C1 segment of cervical spinal cord (tissue), 14 donors: ENCODE data around the gene MIEF1.
"Not testable (repeated sequence)": the region's sequence is repeated elsewhere in the genome, so short reads cannot be mapped to it uniquely, and the experiment has no call there.

Experiments used
- DNase-seq, 14 donors: peaks; one replicate each; lab custom pipeline; 2025; lab: John Stamatoyannopoulos, UW

The MIEF1 gene

DNA sequence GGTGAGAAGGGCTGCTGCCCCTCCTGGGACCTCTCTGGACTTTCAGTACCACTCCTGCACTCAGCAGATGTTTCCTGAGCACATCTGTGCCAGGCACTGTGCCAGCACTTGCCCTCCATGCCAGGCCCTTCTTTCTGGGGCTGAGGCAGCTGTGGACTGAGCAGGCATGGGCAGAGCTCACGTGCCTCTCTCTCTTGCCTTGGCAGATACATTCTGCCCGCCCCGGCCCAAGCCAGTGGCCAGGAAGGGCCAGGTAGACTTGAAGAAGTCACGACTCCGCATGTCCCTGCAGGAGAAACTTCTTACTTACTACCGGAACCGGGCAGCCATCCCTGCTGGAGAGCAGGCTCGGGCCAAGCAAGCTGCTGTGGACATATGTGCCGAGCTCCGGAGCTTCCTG is 9.9 kb downstream of the MIEF1 start:
- DNase-seq = no peak

DNA sequence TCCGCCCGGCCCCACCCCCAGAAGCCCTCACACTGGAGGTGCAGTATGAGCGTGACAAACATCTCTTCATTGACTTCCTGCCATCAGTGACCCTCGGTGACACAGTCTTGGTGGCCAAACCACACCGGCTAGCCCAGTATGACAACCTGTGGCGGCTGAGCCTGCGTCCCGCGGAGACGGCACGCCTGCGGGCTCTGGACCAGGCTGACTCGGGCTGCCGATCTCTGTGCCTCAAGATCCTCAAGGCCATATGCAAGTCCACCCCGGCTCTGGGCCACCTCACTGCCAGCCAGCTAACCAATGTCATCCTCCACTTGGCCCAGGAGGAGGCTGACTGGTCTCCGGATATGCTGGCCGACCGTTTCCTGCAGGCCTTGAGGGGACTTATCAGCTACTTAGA is 11.7 kb downstream of the MIEF1 start:
- no peak for DNase-seq

DNA sequence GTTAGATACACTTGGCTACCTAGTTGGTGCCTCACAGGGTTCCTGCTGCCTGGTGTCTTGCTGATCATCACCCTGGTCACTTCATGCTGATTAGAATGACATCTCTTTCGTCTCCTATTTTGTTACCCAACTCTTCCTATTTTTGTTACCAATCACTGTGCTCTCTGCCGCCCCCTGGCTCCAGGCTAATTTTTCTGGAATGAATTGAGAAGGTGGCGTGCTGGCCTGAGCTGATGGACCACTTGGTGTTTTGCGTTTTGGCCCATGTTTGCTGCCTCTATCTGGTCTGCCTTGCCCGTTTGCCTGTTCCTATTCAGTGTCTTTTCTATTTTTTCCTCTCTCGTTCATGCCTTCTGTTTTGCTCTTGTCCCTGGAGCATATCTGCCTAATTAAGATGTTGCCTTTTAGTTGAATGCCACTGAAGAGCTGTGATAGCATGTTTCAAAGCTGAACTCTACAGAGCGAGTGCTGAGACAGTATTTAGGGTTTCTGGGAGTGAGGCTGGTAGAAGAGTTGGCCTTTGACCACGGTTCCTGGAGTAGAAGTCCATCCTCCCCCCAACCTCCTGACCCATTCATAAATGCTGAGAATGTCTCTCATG is 12.4 kb downstream of the MIEF1 start:
- DNase-seq = peak in 8 of 14 donors; percentile 31 to 52 (median 38)

DNA sequence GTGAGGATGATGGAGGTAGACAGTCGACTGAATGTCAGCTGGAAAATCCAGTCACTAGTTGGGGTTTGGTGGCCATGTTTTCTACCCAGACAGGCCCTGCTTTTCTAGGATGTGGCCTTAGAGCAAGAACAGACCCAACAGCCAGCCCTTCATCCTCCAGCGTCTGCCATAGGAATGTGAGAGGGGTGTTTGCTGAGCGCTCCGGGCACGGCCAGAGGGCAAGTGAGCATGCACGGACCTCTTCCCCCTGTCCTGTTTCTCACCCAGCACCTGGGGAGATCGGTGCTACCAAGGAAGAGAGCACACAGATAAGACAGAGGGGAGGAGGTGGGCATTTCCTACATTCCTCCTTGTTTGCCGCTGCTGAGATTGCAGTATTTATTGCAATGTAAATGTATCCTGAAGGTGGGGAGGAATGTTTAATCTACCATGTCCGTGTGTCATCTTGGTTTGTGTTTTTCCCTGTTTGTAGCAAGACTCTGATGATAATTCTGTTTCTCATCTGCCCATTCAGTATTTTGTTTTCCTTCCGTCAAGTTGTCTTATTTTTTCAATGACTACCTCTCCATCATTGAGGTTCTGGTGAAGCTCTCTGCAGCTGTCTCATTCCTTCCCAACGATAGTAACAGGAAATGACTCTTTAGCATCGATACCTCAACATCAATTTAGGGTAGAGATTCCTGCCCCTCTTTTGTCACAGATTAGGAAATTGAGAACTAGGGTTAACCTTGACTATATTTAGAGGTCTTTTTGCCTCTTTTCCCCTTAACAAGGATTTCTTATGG is 13.4 kb downstream of the MIEF1 start:
- DNase-seq = no peak

DNA sequence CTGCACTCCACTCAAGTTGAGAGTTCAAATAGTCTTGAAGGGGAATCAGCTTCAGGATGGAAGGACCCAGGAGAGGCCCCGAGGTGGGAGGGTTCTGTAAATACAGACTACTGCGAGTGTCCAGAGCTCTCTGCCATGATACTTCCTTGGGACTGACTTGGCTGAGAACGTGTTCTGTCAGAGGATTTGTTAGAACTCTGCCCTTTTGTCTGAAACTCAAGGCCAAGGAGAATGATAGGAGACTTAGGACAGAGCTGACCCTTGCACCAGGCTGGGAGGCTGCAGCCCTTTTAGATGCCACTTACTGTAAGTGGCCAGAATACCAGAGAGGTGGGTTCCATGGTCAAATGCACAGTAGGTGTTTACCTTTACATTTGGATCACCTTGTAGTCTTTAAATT is 15.4 kb downstream of the MIEF1 start:
- DNase-seq = no peak

DNA sequence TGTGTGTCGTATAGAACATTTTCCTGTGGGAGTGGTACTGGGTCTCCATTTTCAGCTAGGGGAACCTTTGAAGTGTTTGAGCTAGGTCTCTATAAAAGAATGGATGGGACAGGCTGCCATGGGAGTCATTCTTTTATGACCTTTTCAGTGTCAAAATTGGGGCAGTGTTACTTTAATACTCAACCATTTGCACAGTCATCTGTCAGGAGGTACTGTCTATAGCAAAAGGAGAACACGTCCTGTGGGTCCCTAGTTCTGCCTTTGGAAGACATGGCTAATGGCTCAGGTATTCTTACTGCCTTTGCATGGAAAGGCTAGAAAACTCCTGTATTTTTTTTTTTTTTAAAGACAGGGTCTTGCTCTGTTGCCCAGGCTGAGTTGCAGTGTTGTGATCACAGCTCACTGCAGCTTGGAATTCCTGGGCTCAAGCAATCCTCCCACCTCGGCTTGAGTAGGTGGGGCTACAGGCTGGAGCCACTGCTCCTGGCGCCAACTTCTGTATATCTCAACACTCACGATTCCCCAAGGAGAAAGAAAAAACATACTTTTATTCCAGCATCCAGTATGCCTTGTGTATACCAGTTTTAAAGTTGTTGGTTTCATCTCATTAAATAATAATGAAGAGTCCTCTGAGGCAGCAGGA is 16.2 kb downstream of the MIEF1 start:
- DNase-seq = no peak

DNA sequence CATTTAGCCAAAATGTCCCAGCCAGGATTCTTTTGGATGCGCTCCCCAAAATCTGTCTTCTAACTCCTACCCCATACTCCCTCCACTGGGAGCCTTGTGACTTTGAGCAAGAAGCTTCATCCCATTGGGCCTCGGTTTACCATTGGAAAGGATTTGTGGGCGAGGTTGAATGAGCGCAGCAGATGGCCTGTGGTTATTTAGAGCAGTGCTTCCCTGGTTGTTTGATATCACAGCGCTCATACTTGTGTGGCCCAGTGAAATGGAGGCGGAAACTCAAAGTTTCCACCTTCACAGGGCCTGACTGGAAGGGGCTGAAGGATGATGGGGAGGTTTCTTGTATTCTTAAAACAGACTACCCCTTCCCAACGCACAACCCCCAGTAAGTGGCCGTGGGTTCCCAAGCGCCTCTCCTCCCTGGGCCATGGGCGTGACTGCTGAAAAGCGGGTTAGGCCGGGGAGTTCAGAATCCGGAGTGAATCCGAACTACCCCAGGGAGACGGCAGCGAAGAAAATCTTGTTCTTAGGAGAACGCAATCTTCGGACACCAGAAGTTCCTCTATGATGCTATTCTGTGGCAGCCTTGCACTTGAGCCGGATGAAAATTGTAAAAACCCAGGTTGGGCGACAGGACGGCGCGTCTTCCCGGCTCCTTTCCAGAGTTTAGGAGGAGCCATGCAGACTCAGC is 17.0 kb downstream of the MIEF1 start:
- no peak for DNase-seq

DNA sequence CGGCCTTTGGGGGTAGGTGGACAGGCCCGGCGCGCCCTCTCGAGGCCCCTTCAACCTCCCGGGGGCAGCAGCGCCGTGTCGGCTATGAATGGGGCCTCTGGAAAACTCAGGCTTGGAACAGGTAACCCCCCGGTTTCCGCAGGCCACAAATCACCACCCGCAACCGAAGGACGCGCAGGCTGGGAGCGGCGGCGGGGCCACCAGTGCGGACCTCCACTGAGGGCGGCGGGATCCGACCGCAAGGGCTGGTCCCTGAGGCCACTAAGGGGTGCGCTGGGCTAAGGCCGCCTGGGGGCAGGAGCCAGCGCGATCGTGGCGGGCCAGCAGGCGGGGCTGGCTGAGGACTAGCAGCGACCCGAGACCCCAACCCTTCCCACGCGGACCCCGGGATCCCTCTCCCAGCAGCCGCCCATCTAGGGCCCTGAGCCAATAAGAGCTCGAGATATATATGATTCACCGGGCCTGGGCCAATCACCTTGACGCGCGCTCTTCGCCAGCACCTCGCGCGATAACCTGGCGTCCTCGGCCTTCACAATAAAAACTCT is 17.7 kb downstream of the MIEF1 start:
- peak in 9 of 14 donors; percentile 68 to 97 (median 81) for DNase-seq

DNA sequence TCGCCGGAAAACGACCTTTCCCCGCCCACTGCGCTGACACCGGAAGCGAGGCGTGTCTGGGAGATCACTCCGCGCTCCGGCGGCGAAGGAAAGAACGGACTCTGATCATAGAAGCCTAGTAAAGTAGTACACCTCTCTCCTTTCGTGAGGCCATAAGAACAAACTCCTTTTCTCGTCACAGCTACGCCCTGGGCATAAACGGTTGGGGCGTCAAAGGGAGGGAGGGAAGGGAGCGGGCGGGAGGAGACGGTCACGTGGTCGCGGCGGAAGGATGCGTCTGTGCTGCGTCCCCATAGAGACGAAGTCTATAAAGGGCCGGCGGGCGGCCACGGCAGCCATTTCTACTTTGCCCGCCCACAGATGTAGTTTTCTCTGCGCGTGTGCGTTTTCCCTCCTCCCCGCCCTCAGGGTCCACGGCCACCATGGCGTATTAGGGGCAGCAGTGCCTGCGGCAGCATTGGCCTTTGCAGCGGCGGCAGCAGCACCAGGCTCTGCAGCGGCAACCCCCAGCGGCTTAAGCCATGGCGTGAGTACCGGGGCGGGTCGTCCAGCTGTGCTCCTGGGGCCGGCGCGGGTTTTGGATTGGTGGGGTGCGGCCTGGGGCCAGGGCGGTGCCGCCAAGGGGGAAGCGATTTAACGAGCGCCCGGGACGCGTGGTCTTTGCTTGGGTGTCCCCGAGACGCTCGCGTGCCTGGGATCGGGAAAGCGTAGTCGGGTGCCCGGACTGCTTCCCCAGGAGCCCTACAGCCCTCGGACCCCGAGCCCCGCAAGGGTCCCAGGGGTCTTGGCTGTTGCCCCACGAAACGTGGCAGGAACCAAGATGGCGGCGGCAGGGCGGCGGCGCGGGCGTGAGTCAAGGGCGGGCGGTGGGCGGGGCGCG is 18.4 kb downstream of the MIEF1 start, which contains the start of gene ATF4:
Gene ATF4 (plus strand): TSS at position 337 of the 880 bp plus-strand sequence. CDS start 884 bp downstream, outside the sequence.
- peak; percentile 54 to 99 (median 94) for DNase-seq

DNA sequence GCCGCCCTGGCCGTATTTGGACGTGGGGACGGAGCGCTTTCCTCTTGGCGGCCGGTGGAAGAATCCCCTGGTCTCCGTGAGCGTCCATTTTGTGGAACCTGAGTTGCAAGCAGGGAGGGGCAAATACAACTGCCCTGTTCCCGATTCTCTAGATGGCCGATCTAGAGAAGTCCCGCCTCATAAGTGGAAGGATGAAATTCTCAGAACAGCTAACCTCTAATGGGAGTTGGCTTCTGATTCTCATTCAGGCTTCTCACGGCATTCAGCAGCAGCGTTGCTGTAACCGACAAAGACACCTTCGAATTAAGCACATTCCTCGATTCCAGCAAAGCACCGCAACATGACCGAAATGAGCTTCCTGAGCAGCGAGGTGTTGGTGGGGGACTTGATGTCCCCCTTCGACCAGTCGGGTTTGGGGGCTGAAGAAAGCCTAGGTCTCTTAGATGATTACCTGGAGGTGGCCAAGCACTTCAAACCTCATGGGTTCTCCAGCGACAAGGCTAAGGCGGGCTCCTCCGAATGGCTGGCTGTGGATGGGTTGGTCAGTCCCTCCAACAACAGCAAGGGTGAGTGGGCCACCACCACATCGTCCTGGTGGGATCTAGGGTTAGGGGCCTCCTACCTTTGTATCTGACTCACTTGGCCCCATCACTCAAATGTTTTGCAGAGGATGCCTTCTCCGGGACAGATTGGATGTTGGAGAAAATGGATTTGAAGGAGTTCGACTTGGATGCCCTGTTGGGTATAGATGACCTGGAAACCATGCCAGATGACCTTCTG is 19.2 kb downstream of the MIEF1 start:
- DNase-seq = not testable (repeated sequence)

DNA sequence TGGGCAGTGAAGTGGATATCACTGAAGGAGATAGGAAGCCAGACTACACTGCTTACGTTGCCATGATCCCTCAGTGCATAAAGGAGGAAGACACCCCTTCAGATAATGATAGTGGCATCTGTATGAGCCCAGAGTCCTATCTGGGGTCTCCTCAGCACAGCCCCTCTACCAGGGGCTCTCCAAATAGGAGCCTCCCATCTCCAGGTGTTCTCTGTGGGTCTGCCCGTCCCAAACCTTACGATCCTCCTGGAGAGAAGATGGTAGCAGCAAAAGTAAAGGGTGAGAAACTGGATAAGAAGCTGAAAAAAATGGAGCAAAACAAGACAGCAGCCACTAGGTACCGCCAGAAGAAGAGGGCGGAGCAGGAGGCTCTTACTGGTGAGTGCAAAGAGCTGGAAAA is 20.0 kb downstream of the MIEF1 start:
- DNase-seq = not testable (repeated sequence)

DNA sequence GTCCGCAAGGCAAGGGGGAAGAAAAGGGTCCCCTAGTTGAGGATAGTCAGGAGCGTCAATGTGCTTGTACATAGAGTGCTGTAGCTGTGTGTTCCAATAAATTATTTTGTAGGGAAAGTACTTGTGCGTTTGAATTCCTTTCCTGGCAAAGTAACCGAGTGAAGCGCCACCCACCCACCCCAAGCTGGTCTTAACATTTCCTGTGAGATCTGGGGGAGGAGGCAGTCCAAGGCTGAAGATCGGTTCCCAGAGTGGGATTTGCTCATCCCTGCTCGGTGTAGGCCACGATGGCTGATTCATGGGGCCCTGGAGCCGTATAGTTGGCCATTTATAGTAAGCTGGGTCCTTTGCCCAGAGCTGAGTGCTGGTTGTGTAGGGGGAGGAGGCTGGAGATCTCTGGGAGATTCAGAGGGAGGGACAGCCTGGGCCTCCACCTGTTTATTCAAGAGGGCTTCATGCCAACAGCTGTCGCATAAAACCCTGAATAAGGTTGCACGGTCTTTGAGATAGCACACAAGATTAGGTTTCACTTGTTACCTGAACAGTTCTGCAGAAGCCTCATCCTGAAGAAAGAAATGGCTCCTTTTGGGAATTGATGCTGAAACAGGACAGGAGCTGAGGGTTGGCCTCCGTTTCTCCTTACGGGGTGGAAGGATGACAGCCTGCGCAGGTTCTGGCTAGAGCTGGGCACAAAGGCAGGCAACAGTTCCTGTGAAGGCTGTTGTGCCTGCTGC is 20.6 kb downstream of the MIEF1 start:
- DNase-seq = peak in 1 of 14 donors; percentile 56

DNA sequence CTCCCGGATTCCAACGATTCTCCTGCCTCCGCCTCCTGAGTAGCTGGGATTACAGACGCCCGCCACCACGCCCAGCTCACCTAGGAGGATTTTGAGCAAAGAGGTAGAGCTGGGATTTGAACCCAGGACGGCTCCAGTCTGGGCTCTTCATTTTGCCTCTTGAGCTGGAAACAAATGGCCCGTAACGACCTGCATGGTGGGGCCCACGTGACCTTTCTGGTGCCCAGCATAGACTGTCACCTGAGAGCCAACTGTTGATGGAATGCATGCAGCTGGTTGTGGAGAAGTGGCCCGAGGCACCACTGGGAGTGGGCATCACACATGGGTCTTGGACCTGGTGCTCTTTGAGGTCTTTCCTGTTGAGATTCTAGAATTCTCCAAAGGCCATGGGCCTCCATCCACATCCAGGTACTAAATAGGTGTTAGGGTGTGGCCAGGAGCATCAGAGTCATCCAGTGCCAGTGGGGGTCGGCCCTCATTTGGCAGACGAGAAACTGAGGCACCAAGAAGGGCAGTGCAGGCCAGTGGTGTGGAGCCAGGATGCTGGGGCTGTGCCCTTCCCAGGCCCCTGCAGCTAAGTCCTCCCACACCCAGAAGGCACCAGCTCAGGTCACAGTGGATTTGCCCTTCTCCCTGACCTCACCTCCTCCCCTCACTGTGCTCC is 22.1 kb downstream of the MIEF1 start:
- DNase-seq = no peak

DNA sequence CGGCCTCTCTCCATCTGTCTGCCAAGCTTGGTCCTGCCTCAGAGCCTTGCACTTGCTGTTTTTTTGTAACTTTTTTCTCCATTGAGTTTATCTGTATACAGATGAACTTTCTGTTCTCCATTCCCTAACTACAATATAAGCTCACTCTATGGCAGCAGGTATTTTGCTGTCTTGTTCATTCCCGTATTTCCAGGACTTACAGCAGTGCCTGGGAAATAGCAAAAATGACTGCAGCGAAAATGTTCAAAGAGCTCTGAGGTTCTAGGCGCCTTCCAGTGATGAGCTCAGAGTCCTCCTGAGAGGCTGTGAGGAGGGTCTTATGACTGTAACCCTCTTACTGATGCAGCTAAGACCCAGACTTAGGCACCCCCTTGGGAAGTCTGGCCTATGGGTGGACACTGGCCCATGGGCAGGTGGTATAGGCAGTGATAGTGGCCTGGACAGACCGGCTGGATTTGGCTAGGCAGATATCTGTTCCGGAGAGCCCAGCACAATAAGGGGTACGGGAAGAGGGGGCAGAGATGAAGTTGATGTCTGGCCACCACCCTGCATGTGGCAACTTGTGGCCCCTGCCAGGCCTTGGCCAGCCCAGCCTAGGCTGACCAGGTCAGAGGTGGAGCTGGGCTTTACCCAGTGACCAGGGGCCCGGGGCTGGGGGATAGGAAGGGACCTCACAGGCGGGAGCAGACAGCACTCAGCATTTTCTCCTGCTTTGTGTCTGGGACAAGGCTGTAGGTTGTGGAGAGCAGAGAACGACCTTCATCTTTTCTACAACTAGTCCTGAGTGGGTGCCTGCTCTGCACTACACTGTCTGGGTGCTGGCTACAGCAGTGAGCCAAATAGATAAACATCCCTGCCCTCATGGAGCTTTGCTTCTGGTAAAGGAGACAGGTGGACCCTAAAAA is 22.9 kb downstream of the MIEF1 start:
- no peak for DNase-seq

DNA sequence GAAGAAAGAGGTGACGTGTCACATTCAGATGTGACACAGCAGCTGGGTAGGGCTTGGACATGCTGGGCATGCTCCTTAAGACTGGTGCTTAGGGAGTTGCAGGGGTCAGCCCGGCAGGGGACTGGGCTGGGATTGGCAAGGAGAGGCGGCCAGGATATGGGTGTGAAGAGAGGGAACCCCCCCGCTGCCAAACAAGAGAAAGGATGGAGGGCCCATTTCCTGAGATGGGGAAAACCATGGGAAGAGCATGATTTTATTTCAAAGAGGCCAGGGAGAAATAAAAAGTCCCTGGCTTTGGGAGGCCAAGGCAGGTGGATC is 23.5 kb downstream of the MIEF1 start:
- no peak for DNase-seq

DNA sequence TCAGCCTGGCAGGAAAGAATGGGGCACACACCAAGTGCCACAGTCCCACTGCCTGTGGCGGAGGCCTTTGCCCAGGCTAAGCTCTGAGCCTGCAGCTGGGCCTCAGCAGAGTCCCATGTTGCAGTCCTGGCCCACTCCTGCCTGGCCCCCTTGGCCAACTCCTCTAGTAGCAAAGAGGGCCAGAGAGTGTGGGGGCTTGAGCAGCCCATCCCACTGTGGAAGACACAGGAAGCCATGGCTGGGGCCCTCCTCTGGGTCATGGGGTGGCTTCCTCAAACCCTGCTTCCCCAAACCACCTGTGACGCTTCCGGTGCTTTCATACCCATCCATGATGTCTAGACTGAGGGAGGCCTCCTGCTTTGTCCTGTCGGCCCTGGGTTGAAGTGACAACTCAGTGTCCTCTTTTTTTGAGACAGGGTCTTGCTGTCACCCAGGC is 24.7 kb downstream of the MIEF1 start:
- DNase-seq = no peak

DNA sequence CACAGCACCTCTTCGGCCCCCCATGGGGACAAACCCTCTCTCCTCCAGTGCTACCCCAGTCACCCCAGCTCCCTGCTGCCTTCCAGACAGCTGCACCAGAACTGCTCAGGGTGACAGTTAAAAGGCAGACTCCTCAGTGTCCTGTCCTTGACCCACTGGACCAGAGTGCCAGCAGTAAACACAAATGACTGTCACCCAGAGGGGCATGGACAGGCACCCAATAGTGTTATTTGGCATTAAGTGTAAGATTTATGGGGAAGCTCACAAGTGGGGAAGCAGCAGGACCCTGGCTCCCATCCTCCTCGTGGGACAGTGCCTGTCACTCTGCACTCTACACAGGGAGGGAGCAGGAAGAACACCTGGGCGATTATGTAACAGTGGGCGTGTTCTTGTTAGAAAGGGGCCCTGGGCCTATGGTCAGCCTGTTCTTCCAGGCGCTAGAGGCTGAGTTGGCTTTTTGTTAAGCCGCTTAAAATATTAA is 25.4 kb downstream of the MIEF1 start:
- no peak for DNase-seq
